GM12891 (cell line): ENCODE results near the gene COL1A1.

Experiments used
- POLR2A ChIP-seq: IDR thresholded peaks from 2 replicates; pipeline ENCODE4 v1.6.1; 2011; ENCODE audit warnings: low read depth, low read length, control low read depth
- POLR2AphosphoS5 ChIP-seq: IDR thresholded peaks from 2 replicates; pipeline ENCODE4 v1.6.1; 2011; ENCODE audit warnings: low read depth, low read length, control low read depth
- TAF1 ChIP-seq: IDR thresholded peaks from 2 replicates; pipeline ENCODE4 v1.6.1; 2011; ENCODE audit warnings: low read depth, low read length, control low read depth

DNA sequence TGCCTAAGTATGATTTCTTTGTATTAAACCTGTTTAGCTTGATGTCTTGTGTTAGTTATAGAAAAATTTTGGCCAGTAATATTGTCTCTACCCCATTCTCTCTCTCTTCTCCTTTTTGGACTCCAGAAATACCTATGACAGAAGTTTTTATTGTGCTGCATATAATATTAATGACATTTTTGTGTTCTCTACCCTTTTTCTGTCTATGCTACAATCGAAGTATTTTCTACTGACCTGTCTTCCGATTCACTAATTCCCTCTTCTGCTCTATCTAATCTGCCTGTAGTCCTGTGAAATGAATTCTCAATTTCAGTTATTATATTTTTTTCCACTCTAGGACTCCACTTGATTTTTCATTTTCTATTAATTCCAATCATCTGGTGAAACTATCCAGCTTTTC, 46.8 kb upstream of the COL1A1 start:
- TF ChIP-seq POLR2A (no peak), POLR2AphosphoS5 (no peak), TAF1 (no peak)
